ENCODE results near the gene MRGPRE. TPM values are rescaled to one million over a fixed set of nuclear protein-coding genes. Genes with fewer than 3 reads are reported as not detected.

Gene MRGPRE
- total RNA-seq, 1 experiment from 2014 or later: not detected

DNA sequence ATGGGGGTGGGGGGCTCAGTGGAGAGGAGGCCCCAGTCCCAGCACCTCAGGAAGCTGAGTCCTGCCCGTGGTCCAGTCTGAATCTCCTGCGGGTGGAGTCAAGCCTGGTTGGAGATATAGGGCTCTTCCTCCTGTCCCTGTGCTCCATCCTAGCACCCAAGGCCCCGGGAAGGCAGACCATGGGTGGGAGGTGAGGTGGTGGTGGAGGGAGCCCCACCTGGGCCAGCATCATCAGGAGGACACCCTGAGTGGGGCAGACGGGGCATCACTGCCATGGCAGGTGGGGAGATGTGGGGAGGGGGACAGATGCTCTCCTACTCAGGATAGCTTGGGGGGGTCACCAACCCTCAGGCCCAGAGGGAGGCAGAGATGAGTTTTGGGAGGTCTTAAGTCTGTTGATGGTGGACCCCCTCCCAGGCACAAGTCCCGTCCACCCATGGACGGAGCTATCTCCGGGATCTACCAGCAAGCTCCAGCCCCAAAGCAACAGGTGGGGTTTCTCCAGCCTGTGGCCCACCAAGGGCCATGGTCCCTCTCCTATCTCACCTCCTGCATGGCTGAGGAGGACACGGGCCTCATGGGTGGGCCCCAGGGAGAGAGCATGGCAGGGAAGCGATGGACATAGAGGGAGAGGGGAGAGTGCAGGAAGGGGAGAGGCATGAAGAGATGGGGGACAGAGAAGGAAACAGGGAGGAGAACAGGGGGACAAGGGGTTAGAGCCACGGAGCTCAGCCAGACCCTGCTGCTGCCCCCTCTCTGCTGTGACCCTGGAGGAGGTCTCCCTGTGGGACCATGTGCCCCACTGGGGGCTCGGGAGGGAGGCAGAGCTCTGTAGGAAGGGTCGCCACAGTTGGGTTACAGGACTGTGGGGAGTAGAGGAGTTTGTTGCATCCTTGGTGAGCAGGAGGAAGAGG lies 1.3 kb downstream of the MRGPRE start:
- Histone ChIP-seq H3K36me3 (ENCODE audit: low read depth, low read length) (no peaks in the 10 kb centered on the region), H4K20me1 (ENCODE audit: low read length) (no peaks in the 10 kb centered on the region), H3K27ac (ENCODE audit: low read length) (no peak overlapping the region), H3K4me2 (ENCODE audit: low read length) (no peak overlapping the region), H2AFZ (ENCODE audit: low read length) (no peak overlapping the region), H3F3A (ENCODE audit: low read length, unreplicated experiment) (no peaks in the 10 kb centered on the region), H3K9me2 (replicated peaks; ENCODE audit: low read length) (no peaks in the 10 kb centered on the region), H3K4me3 (ENCODE audit: low read length) (no peak overlapping the region), H3K9me3 (ENCODE audit: low read length) (no peaks in the 10 kb centered on the region), H3K79me2 (ENCODE audit: low read length) (no peaks in the 10 kb centered on the region), H3K4me1 (ENCODE audit: insufficient read depth, low read length) (no peaks in the 10 kb centered on the region), H3K27me3 (ENCODE audit: low read length) (peaks cover 13% of the 10 kb centered on the region), H3K9ac (ENCODE audit: low read length) (no peak overlapping the region)
- no peak for ATAC-seq
- intact Hi-C loops (cut with micrococcal nuclease): no loop called here
- CTCF ChIA-PET: no interaction called here
- POLR2A ChIA-PET (ENCODE audit: unreplicated experiment): no interaction called here
- BruUV-seq (replicated peaks): no TSS peak
- DNase-seq: no peak
- TF ChIP-seq EZH2phosphoT487 (IDR thresholded peaks at IDR 0.05; ENCODE audit: borderline replicate concordance, low read length) (no peak), CTCF (conservative IDR thresholded peaks at IDR 0.05; ENCODE audit: low read depth, low read length) (no peak), EZH2 (IDR thresholded peaks at IDR 0.05; ENCODE audit: low read length, unreplicated experiment) (no peak)

- no peak overlapping the region for H2AFZ ChIP-seq (ENCODE audit: low read length)
- no peak overlapping the region for H3K4me3 ChIP-seq (ENCODE audit: low read length)
- ChIA-PET POLR2A (ENCODE audit: unreplicated experiment) (no interaction called here), CTCF (no interaction called here)
- H3K27ac ChIP-seq (ENCODE audit: low read length): no peak overlapping the region
- H3K9me3 ChIP-seq (ENCODE audit: low read length): no peaks in the 10 kb centered on the region
- no peaks in the 10 kb centered on the region for H3K79me2 ChIP-seq (ENCODE audit: low read length)
- H3K9ac ChIP-seq (ENCODE audit: low read length): no peak overlapping the region
- no peaks in the 10 kb centered on the region for H3K36me3 ChIP-seq (ENCODE audit: low read depth, low read length)
- TF ChIP-seq CTCF (conservative IDR thresholded peaks at IDR 0.05; ENCODE audit: low read depth, low read length): no peak
- TF ChIP-seq EZH2 (IDR thresholded peaks at IDR 0.05; ENCODE audit: low read length, unreplicated experiment): no peak
- TF ChIP-seq EZH2phosphoT487 (IDR thresholded peaks at IDR 0.05; ENCODE audit: borderline replicate concordance, low read length): no peak
- intact Hi-C loops (cut with micrococcal nuclease): no loop called here
- H3F3A ChIP-seq (ENCODE audit: low read length, unreplicated experiment): no peaks in the 10 kb centered on the region
- BruUV-seq (replicated peaks): no TSS peak
- no peaks in the 10 kb centered on the region for H3K9me2 ChIP-seq (replicated peaks; ENCODE audit: low read length)
- no peaks in the 10 kb centered on the region for H4K20me1 ChIP-seq (ENCODE audit: low read length)
- no peaks in the 10 kb centered on the region for H3K4me1 ChIP-seq (ENCODE audit: insufficient read depth, low read length)
- ATAC-seq (no peak), DNase-seq (no peak)
- no peak overlapping the region for H3K4me2 ChIP-seq (ENCODE audit: low read length)
- H3K27me3 ChIP-seq (ENCODE audit: low read length): peaks cover 3% of the 10 kb centered on the region; the same call in 1 of the 2 replicates
Observed at GRCh38 chr11:3229673-3230630, 2.3 kb downstream of the MRGPRE start.
